ENCODE data around the gene HOXC6.

HOXC6 gene

DNA sequence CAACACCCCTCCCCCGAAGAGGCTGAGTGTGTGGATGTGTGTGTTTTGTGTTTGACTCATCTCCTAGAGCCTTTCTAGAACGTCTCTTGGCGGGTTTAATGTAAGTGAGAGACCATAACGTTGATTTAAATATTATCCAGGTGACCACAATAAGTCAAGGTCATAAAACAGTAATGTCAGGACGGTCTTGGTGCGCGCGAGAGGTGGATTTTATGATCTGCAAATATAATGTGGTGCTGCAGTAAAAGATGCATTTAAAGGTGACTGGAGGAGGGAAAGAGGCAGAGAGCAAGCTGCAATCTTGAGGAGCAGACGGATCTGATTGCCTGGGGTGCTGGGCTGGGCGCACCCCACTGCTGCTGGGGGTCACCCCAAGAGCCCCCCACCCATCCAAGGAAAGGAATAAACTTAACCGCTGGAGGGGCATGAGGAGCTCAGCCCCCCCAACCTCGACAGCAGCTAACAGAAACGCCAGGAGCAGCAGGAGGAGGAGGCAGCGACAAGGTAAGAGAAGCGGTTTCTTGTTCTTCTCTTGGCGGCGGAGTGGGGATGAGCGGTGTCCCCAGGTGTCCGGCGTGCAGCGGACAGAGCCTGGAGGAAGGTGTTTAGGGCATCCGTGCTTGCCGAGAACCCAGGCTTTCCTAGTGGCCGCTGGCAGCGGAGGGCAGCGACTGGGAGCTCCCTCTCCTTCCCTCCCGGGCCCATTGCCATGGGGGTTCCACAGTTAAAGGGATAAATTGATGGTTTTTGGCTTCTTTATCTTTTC lies 37.7 kb upstream of the HOXC6 start:
- DNase-seq (ENCODE audit: low spot score): no peak

DNA sequence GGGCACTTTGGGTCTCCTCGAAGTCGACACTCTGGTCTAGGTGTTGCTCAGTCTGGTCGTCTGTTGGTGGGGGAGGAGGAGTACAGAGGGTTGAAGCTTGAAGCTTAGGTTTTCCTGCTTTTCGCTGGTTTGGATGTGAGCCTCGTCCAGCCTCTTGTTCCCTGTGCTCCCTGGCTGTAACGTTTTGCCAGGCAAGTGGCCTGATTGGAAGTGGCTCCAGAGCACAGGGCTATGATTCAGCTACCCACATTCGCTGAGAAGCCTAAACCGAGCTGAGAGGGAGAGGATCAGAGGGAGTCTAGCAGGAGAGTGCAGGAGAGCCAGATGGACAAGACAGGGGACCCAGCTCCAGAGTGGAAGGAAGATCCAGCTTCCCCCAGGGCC lies 37.2 kb upstream of the HOXC6 start:
- no peak for DNase-seq (ENCODE audit: low spot score)

DNA sequence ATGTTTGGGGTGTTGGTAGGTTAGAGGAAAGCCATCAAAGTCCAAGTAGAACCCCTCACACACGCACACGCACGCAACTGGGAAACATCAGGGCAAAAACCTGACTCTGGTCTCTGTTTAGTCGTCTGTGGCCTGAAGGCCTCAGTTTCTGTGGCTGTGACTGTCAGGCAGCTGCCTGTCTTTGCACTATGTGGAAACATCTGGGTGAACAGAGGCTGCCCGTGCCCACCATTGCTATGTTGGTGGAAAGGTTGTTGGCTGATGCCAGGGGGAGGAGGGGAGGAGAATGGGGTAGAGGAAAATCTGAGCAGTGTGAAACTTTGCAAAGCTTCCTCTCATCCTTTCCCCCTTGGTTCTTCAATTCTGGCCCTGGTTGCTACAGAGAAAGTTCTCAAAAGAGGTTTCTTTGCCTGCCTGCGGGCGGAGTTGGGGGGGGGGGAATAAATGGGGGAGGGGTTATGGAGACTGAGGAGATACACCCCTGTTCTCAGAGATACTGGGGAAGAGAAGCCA lies 35.8 kb upstream of the HOXC6 start:
- no peak for DNase-seq (ENCODE audit: low spot score)

DNA sequence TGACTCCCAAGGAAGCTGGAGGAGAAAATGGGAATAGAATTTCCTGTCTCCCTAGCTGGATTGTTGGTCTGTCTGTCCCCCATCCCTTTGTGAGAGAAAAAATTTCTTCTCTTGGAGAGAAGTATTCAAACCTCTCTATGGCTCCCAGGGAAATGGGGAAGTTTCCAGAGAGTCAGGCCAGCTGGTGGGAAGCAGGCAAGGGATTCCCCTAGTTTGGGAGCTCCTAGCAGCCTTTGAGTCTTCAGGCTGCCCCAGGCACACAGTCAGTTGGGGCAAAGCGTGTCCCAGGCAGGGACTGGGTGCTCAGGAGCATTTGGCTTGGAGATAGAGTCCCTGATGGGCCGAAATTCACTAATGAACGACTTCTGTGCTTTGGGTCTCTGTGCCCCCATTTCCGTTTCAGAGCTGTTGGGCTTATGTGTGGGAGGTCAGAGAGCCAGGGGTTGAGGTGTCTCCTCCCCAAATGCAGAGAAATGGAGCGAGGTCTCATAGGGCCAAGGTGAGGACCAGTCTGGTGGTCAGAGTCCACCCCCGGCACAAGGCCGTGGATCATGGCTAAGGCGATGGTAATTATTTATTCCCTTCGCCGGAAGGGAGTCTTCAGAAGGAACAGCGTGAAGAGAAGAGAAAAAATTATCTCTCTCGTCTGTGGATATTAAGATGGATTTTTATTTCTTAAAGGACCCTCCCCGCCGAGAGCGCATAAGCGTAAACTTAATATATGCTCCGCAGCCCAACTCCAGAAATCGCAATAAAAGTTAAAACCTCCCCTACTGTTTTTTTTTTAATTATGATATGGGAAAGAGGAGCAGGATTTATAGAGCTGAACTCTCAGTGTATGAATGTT lies 34.9 kb upstream of the HOXC6 start:
- DNase-seq (ENCODE audit: low spot score): no peak

DNA sequence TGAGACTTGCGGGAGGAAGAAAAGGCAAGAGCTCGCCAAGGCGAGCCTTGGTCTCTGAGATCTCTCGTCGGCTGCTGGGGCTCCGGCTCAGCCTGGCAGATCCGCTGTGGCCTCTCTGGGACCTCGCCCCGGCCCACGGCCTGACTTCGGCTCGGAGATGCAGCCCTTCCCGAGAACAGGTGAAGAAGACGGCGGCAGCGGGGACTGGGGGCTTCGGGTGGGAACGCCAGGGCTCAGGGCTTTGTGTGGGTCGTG lies 34.3 kb upstream of the HOXC6 start:
- no peak for DNase-seq (ENCODE audit: low spot score)

DNA sequence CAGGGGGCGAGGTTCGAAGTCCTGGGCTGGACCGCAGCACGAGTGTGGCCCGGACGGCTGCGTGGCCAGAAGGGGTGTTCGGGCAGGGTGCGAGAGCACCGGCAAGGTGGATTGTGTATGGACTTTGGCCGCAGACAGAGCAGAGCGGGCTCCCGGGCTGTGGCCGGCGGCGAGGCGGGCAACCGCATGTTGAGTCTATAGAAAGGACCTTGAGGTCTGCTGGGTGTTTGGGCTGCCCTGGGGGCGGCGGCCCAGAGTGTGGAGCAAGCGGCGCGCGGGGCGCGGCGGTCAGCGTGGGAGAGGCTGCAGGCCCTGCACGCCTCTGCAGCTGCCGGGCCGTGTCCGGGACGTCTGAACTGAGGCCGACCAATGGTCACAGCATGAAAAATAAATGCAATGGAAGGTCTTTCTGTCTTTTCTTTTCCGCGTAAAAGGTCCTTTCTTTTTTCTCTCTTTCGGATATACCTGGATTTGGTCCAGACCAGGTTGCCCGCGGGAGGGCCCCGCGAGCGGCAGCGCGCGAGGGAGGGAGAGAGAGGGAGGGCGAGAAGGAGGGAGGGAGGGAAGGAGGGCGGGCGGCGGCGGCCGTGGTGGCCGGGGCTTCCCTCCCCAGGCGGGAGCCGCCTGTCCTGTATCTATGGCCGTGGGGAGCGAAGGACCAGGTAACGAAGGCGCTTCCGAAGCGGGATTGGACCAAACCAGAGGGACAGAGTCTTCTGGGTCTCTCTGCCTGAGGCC lies 33.8 kb upstream of the HOXC6 start:
- DNase-seq (ENCODE audit: low spot score): no peak

DNA sequence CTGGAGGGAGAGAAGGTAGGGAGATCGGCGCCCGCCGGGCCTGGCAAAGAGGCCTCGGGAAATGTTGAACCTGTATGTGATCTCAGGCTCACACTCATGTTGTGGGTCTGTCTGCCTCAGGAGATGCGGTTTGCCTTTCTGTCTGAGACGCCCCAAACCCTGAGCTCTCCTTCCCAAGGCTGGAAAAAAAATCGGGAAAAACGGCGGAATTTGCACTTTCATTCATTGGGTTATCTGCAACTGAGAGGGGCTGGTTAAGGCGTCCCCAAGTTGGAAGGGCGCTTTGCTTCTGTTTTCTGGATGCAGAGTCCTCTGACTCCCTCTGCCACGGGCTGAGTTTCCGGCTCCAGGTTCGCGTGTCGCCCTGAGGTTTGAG lies 33.2 kb upstream of the HOXC6 start:
- DNase-seq (ENCODE audit: low spot score): no peak

DNA sequence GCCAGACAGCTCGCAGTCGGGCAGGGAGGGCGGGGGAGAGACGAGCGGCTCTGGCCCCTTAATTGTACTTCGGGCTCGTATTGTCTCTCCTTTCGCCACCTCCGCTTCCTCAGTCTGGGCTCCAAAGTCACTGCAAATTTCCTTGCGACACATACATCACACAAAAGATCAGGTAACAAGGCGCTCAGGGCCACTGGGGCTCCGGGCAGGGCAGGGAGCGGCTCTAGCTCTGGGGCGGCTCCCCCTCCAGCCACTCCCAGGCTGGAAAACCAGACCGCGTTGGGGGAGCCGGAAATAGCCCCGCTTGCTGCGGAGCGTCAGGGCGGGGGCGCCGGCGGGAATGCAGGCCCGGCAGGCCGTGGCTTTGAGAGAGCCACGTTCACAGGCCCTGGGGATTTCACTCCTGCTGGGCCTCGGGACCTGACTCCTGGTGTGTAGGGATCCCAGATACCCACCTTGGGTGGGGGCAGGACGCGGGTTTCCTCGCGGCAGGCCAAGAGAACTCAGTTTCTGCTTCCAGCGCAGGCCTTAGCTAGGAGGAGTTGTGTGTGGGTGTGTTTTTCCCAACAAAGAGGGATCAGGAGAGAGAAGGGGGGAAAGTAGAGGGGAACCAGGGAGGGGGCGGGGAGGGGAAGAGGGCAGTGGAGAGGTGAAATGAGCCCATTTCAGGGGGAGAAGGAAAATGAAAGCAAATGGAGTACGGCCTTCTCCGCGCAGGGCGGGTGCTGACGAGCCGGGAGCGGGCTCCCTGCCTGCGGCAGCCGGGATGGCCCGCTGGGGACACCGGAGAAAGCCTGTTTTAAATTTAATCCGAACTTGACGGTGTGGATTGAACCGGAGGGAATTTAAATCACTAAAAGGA lies 32.6 kb upstream of the HOXC6 start:
- no peak for DNase-seq (ENCODE audit: low spot score)

DNA sequence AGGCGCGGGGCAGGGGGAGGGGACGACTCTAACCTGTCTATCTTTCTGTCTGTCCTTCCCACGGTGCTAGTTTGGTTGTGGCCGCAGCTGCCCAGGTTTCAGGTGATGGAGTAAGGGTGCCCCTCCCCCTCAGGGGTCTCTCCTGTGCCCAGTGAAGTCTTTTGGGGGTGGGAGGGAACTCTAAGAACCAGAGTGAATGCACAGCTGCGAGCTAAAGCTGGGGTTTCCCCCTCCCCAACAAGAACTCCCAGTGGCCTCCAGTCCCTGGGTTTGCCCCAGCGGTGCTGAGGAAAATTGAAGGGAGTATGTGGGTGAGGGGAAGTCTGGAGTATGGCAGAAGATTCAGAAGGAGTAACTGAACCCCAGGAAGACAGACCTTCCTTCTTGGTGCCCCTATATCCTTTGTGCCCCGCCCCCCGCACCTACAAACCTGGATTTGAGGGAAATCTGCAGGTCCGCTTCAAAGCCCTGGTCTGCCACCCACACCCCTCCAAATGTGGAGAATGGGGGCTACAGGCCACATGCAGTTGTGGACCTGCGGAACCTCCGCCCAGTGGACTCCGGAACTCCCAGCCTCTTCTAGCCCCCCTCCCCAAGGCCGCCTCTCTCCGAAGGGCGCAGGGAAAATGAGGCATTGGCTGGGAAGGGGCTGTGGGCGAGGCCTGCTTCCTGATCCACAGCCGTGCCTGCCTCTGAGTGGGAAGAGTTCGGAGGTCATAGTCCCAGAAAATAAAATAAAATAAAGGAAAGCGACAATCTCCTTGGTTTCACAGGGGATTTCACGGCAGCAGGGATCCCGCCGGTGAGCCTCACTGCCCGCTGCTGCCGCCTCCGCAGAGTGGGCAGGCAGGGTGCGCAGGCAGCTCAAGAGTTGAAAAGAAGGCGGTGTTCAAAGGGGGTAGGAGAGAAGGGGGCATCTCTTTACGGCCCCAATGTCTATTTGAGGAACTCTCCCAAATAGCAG lies 31.7 kb upstream of the HOXC6 start:
- no peak for DNase-seq (ENCODE audit: low spot score)

DNA sequence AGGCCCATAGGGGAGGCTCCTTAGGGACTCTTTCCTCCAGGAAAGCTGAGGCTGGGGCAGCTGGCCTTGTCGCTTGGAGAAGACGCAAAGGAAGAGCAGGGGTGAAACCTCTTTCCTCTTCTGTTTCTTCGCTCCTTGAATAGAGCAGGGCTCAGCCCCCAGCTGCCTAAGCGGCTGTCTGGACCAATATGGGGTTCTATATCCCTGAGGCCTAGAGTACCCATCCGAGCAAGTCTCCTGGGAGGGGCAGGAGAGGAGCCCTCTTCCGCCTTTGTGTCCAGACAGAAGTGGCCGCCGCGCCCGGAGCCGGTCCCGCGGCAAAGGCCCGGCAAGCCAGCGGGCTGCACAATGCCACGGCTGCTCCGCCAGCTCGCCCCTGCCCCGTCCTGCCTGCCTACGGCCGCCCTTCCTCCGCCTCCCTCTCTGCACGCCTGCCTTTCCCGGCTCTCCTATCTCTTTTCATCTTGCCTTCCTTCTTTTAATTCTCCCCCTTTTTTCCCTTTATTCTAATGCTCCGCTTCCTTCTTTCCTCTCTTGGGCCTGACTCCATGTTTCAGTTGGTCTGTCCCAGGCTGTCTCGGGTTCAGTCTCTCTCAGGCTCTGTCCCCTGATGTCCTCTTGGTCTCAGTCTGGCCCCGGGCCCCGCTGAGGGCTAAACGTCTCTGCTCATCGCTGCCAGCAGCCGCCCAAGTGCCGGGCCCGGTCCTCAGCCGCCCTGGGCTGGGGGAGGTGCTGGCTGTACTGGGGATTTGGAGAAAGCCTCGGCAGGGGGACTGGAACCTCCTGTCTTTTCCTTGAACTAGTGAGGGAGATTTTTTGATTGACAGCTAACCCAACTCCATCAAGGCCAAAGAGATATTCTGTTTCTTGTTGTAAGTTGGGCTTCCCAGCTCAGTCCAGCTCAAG lies 30.8 kb upstream of the HOXC6 start:
- DNase-seq (ENCODE audit: low spot score): no peak

DNA sequence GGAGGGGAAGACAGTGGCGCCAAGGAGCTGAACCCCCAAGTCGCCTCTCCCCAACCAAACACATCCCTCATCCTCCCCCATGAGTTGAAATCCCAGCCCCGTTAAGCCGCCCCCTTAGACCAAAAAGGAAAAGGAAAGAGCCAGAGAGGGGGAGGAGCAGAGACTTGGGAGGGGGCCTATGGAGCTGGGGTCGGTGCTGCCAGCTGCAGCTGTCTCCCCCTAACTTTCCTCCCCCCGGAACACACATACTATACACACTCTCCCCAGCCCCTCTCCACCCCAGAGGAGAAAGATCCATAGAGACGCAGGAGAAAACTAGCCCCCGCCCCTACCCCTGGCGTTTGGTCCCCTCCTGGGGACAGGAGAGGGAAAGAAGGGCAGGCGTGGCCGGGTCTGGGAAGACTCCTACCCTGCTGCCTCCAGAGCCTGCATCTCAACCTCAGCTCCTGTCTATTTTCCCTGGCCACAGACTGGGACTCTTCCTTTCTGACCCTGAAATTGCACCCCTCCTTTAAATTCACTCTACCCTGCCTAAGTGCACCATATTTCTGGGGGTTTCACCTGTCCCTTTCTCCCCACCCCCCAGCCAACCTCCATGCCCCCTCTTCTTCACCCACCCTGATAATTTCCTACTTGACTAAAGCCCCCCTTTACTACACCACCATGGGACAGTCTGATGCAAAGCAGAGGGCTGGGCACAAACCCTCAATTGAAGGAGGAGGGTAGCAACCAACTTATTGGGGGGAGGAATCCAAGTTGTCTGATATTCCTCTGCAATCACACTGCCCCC lies 29.9 kb upstream of the HOXC6 start:
- no peak for DNase-seq (ENCODE audit: low spot score)

DNA sequence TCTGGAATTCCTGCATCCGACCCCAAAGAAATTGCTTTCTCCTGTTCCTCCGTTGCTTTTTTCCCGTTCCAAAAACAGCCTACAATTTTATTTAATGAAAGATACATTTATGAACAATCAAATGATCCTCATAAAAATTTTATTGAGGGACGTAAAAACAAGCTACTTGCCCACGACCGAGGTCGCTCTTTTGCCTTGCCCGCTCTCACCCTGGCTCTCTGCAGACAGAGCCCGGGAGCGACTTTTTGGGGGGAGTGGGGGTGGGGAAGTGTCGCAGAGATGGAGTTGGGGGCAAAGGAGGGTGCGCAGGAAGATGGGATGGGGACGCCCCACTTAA lies 29.4 kb upstream of the HOXC6 start:
- no peak for DNase-seq (ENCODE audit: low spot score)

DNA sequence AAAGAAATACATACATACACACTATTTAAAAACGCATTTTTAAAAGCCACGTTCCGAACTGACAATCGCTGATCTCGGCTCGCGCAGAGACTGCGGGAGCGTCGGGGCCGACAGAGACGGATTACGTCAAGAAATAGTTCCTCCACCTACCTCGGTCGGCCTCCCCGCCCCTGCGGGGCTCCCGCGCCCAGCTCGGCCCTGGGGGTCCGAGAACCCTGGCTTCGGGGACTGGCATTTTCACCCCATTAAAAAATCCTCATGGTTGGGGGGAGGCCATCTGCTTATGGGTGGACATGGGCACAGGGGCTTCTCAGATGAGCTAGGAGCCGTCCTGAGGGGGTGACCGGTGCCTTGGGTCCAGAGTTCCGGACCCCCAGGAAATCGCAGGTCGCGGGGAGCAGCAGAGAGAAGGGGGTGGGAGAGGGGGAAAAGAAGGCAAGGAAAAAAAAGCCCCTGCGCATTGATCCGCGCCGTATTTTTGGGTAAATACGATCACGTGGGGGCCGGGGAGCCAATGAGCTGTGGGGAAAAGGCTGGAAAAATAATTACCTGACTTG lies 28.6 kb upstream of the HOXC6 start:
- no peak for DNase-seq (ENCODE audit: low spot score)

DNA sequence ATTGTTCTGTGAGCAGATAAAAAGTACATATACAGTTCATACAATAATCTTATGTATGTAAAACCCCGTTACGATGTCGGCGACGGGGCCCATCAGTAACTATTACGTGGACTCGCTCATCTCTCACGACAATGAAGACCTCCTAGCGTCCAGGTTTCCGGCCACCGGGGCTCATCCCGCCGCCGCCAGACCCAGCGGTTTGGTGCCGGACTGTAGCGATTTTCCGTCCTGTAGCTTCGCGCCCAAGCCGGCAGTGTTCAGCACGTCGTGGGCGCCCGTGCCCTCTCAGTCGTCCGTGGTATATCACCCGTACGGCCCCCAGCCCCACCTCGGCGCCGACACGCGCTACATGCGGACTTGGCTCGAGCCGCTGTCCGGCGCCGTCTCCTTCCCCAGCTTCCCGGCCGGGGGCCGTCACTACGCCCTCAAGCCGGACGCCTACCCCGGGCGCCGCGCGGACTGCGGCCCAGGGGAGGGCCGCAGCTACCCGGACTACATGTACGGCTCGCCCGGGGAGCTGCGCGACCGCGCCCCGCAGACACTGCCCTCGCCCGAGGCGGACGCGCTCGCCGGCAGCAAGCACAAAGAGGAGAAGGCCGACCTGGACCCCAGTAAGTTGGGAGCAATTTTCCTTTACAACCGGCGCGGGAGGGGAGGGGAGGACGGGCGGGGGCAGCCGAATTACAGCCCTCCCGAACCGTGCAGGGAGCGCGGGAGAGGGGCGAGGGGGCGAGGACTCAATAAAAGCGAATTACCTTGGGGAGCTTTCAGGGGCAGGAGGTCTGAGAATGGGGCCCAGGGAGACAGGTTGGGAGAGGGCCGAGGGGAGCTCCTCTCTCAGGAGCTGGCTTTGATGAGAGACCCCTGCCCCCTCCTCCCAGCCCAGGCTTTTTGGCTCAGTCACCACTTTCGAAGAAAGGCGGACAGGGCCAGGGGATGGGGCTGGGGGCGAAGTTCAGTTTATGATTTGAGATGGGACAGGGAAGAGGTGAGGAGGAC lies 27.8 kb upstream of the HOXC6 start, which contains the start of gene HOXC9:
TSS of gene HOXC9 (plus strand) at position 46 of the 999 bp plus-strand sequence. CDS start at position 74, 28 bp downstream.
- DNase-seq (ENCODE audit: low spot score): no peak

DNA sequence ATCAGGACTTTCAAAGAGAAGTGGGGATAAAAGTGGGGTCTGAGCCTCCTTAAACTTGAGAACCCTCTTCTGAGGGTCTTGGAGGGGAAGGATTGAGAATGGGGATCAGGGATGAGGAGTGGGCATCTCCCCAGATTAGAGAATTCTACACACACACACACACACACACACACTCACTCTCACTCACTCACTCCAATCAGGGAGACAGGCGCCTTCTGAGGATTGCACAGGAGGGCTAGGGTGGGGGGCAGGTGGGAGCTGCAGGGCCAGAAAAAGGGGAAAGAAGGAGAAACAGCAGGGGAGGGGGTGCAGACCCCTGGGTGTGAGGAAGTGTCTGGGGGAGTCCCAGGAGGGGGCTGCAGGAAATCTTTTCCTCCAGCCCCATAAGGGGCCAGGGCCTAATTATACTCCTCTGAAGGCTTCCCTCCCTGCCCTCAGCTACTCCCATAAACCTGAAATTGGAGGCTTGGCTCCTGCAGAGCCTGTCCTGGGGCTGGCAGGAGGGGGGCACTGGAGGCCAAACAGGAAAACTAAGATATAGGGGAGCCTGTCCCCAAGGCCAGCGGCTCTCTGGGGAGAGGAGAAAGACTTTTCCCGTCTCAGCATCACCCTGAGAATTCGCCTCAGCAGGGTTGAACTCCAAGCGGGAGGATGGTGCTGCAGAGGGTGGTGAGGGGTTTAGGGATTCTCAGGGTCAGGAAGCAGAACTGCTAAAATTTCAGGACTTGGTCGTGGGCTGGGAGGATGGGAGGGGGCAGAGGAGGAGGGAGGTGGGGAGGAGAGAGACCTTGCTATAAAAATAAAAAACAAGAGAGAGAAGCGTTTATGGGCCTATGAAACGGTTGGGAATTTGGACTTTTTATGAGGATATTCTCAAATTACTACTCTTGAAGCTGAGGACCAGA lies 26.7 kb upstream of the HOXC6 start:
- no peak for DNase-seq (ENCODE audit: low spot score)

DNA sequence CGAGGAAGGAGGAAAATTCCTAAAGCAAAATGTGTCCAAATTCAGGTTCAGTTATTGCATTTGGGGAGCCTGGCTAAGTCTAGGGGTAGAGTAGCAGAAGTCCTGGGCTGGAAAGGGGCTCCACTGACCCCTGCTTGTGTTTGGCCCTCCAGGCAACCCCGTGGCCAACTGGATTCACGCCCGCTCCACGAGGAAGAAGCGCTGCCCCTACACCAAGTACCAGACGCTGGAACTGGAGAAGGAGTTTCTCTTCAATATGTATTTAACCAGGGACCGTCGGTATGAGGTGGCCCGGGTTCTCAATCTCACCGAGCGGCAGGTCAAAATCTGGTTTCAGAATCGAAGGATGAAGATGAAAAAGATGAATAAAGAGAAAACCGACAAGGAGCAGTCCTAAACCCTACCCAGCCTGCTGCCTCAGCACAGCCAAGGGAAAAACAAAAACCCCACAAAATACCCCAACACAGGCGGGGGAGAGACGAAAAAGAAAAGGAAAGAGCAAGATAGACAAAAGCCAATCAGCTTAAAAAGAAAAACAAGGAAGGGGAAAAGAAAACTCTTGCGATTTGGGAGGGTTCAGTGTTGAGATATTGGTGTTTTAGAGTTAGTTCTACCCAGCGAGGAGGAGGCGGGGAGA lies 25.8 kb upstream of the HOXC6 start:
- no peak for DNase-seq (ENCODE audit: low spot score)

Data from hematopoietic multipotent progenitor cell treated with erythropoietin and hydrocortisone succinate and interleukin-3 and kit ligand, for 17 days (in vitro differentiated cells).